ENCODE measurements around the gene BID. TPM values are rescaled to one million over a fixed set of nuclear protein-coding genes. Genes with fewer than 3 reads are reported as not detected.

The BID gene
- total RNA-seq, 1 experiment from 2014 or later, result 23.2 TPM

DNA sequence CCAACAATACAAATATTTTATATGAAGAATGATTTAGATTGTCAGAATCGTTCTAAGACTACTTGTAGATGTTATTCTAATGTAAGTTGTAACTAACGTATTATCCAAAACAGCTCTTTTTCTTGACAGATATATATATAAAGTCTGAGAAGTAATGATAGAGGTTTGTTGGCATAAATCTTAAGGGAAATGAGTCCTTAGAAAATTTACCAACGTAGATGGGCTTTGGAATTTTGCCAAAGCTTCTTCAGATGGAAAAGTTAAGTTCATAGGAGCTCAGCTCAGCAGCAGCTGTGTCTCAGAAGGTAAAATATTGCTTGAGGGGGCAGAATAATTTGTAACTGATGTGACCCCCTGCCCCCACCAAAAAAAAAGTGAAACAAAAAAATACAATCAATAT lies 66.7 kb downstream of the BID start:
- Histone ChIP-seq H3K56ac (ENCODE audit: insufficient read length, low read depth, low read length) (no peak overlapping the region), H2BK15ac (ENCODE audit: low read depth, low read length) (no peak overlapping the region), H3K14ac (ENCODE audit: insufficient read depth, low read length) (no peak overlapping the region), H3K4me1 (ENCODE audit: insufficient read depth, low read length) (no peaks in the 10 kb centered on the region), H3K23ac (ENCODE audit: insufficient read length, low read depth, low read length) (no peak overlapping the region), H2BK120ac (ENCODE audit: low read depth, low read length, poor library complexity, severe bottlenecking) (no peak overlapping the region), H3K4ac (ENCODE audit: low read depth, low read length) (no peak overlapping the region), H3K27me3 (ENCODE audit: insufficient read depth, low read length) (no peaks in the 10 kb centered on the region), H4K5ac (ENCODE audit: insufficient read length, low read depth, low read length) (no peak overlapping the region), H3K18ac (ENCODE audit: insufficient read length, low read depth, low read length) (no peak overlapping the region), H4K8ac (replicated peaks; ENCODE audit: insufficient read length, low read depth, low read length) (no peak overlapping the region), H2BK12ac (ENCODE audit: insufficient read length, low read depth, low read length) (no peak overlapping the region), H2BK20ac (ENCODE audit: low read depth, low read length, poor library complexity, severe bottlenecking) (no peak overlapping the region), H2AFZ (ENCODE audit: low read length) (no peak overlapping the region), H2BK5ac (ENCODE audit: insufficient read length, low read length) (no peak overlapping the region), H4K20me1 (ENCODE audit: control insufficient read depth, insufficient read depth, insufficient read length) (no peaks in the 10 kb centered on the region), H3K79me1 (ENCODE audit: insufficient read depth, low read depth, low read length, poor library complexity, severe bottlenecking) (no peaks in the 10 kb centered on the region), H3T11ph (ENCODE audit: low read length) (no peak overlapping the region), H4K91ac (ENCODE audit: insufficient read length, low read depth, low read length) (no peak overlapping the region), H3K23me2 (ENCODE audit: insufficient read length, low read depth, low read length, poor library complexity, severe bottlenecking) (no peaks in the 10 kb centered on the region), H2AK5ac (ENCODE audit: insufficient read length, low read length) (no peak overlapping the region), H3K9me3 (ENCODE audit: control insufficient read depth, low read depth, low read length) (no peaks in the 10 kb centered on the region), H3K9ac (ENCODE audit: extremely low read depth, insufficient read length, low read length) (no peak overlapping the region), H3K4me2 (ENCODE audit: insufficient read depth, insufficient read length, low read length) (no peak overlapping the region), H3K79me2 (ENCODE audit: insufficient read depth, low read length) (no peaks in the 10 kb centered on the region), H3K27ac (ENCODE audit: insufficient read length, low read depth, low read length) (no peak overlapping the region)
- Mint-ChIP-seq H3K27ac (no peak overlapping the region), H3K4me3 (no peak overlapping the region), H3K36me3 (ENCODE audit: insufficient read depth in 1 of 3, low read depth in 3 of 3) (peaks cover 10 to 21% (median 16%) of the 10 kb centered on the region in 3 experiments), H3K4me1 (peaks cover 8 to 14% of the 10 kb centered on the region in 2 experiments), H3K27me3 (ENCODE audit: low read depth) (no peaks in the 10 kb centered on the region), H3K9me3 (no peaks in the 10 kb centered on the region)
- no CpG with 5 or more reads among the region's 3 CpGs for WGBS (ENCODE audit: extremely low coverage, insufficient read length, low lambda C conversion rate)
- TF ChIP-seq, protein P1, sequence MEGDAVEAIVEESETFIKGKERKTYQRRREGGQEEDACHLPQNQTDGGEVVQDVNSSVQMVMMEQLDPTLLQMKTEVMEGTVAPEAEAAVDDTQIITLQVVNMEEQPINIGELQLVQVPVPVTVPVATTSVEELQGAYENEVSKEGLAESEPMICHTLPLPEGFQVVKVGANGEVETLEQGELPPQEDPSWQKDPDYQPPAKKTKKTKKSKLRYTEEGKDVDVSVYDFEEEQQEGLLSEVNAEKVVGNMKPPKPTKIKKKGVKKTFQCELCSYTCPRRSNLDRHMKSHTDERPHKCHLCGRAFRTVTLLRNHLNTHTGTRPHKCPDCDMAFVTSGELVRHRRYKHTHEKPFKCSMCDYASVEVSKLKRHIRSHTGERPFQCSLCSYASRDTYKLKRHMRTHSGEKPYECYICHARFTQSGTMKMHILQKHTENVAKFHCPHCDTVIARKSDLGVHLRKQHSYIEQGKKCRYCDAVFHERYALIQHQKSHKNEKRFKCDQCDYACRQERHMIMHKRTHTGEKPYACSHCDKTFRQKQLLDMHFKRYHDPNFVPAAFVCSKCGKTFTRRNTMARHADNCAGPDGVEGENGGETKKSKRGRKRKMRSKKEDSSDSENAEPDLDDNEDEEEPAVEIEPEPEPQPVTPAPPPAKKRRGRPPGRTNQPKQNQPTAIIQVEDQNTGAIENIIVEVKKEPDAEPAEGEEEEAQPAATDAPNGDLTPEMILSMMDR (conservative IDR thresholded peaks at IDR 0.05), result no peak
- DNase-seq, result no peak

Measured in H9 (cell line).